Coronary artery (tissue), 2 donors: ENCODE data around the gene IFT20.

Experiments used
- DNase-seq: peaks from one replicate; pipeline ENCODE4 v3.0.0-alpha.2; 2017; ENCODE audit warnings: low spot score
- H3K27ac ChIP-seq, 2 donors: fragments of 200-600 bp; sonication (generic); one replicate each; pipeline ENCODE4 v1.5.1; 2016 to 2019
- H3K4me3 ChIP-seq: fragments of 200-600 bp; sonication (generic); 2 replicates; pipeline ENCODE4 v1.5.1; 2016; ENCODE audit warnings: mild to moderate bottlenecking, moderate library complexity
- TF ChIP-seq, protein P1 (sequence below): fragments of 200-600 bp; sonication (generic); IDR thresholded peaks from one replicate; pipeline ENCODE4 v1.5.1; 2019; ENCODE audit warnings: antibody characterized with exemption

Gene IFT20

DNA sequence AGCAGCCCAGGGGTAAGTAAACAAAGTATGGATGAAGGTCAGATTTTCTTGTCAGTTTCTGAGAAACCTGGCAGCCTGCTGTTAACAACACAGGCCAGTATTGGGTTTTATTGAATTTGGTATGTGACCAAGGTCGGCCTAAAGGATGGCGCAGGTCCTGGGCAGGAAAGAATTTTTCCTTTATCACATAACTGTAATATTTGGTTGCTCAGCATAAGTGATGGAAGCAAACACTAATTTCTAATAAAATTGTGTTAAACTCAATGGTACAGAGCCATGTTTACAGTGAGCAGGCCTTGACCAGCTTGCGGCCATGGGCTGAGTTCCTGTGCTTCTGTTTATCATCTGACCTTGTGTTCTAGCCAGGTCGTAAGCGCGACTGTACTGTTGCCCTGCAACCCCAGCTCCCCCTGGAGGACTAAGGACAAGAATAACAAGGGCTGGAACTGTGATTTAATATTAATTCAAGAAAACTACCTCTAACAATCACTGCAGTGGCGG lies 11.5 kb upstream of the IFT20 start:
- no peak overlapping the region for H3K4me3 ChIP-seq
- no peak for DNase-seq
- peak overlapping the region; percentile 45 to 77 for H3K27ac ChIP-seq
- TF ChIP-seq, protein P1, sequence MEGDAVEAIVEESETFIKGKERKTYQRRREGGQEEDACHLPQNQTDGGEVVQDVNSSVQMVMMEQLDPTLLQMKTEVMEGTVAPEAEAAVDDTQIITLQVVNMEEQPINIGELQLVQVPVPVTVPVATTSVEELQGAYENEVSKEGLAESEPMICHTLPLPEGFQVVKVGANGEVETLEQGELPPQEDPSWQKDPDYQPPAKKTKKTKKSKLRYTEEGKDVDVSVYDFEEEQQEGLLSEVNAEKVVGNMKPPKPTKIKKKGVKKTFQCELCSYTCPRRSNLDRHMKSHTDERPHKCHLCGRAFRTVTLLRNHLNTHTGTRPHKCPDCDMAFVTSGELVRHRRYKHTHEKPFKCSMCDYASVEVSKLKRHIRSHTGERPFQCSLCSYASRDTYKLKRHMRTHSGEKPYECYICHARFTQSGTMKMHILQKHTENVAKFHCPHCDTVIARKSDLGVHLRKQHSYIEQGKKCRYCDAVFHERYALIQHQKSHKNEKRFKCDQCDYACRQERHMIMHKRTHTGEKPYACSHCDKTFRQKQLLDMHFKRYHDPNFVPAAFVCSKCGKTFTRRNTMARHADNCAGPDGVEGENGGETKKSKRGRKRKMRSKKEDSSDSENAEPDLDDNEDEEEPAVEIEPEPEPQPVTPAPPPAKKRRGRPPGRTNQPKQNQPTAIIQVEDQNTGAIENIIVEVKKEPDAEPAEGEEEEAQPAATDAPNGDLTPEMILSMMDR = no peak

GRCh38 chr17:28346199-28346580 lies 10.9 kb upstream of the IFT20 start:
- peak overlapping the region; percentile 45 to 77 for H3K27ac ChIP-seq
- TF ChIP-seq, protein P1 = no peak

GRCh38 chr17:28345419-28346198 lies 10.3 kb upstream of the IFT20 start:
- TF ChIP-seq, protein P1 = no peak
- DNase-seq = no peak
- H3K27ac ChIP-seq = peak overlapping the region; percentile 45 to 77
- H3K4me3 ChIP-seq = no peak overlapping the region

More at GRCh38 chr17:28346199-28346580, 10.9 kb upstream of the IFT20 start:
- no peak for DNase-seq
- no peak overlapping the region for H3K4me3 ChIP-seq

GRCh38 chr17:28344435-28344901 lies 9.2 kb upstream of the IFT20 start:
- TF ChIP-seq, protein P1 = no peak

GRCh38 chr17:28344011-28344410 lies 8.7 kb upstream of the IFT20 start:
- peak overlapping the region in 1 of 2 donors; percentile 77 for H3K27ac ChIP-seq
- TF ChIP-seq, protein P1 = no peak

More at GRCh38 chr17:28344435-28344901, 9.2 kb upstream of the IFT20 start:
- no peak for DNase-seq
- Histone ChIP-seq H3K4me3 (no peak overlapping the region), H3K27ac (peak overlapping the region in 1 of 2 donors; percentile 77)

GRCh38 chr17:28343491-28343932 lies 8.2 kb upstream of the IFT20 start:
- peak overlapping the region in 1 of 2 donors; percentile 30 for H3K27ac ChIP-seq
- TF ChIP-seq, protein P1 = no peak
- no peak overlapping the region for H3K4me3 ChIP-seq
- no peak for DNase-seq

More at GRCh38 chr17:28344011-28344410, 8.7 kb upstream of the IFT20 start:
- DNase-seq = no peak
- no peak overlapping the region for H3K4me3 ChIP-seq
